HCT116 (cell line): Measurements from ENCODE around the gene TMEM131.

Experiments used
- CEBPB ChIP-seq: IDR thresholded peaks from 2 replicates; pipeline ENCODE4 v1.6.1; 2012; ENCODE audit warnings: low read depth
- CTCF ChIP-seq, 3 experiments: fragments of 200-600 bp in 1 of 3; sonication (generic) in 1 of 3; IDR thresholded peaks in 2 of 3; conservative IDR thresholded peaks in 1 of 3; 2 replicates each; pipeline ENCODE4 v1.5.1; 2012 to 2017; ENCODE audit warnings: low read depth in 2 of 3, low read length in 2 of 3, antibody characterized with exemption in 1 of 3, borderline replicate concordance in 1 of 3, control low read depth in 1 of 3, mild to moderate bottlenecking in 1 of 3, mixed read lengths in 1 of 3, mixed run types in 1 of 3, moderate library complexity in 1 of 3; ENCODE audit not compliant: insufficient read depth in 1 of 3
- EZH2 ChIP-seq: fragments of 200-600 bp; sonication (generic); IDR thresholded peaks from 2 replicates; pipeline ENCODE4 v1.6.1; 2017; ENCODE audit warnings: antibody characterized with exemption, mixed run types
- POLR2AphosphoS5 ChIP-seq: IDR thresholded peaks from 2 replicates; pipeline ENCODE4 v1.6.1; 2011; ENCODE audit warnings: mild to moderate bottlenecking, low read depth, low read length, moderate library complexity
- REST ChIP-seq: IDR thresholded peaks from 2 replicates; pipeline ENCODE4 v1.6.1; 2012; ENCODE audit warnings: low read depth
- TCF7L2 ChIP-seq: IDR thresholded peaks from 2 replicates; pipeline ENCODE4 v1.7.0; 2011; ENCODE audit warnings: borderline replicate concordance, inconsistent platforms; ENCODE audit not compliant: insufficient read depth, insufficient read length; ENCODE audit errors: extremely low read depth
- YY1 ChIP-seq: IDR thresholded peaks from 2 replicates; pipeline ENCODE4 v1.6.1; 2011; ENCODE audit warnings: low read length, low read depth, moderate library complexity, mild to moderate bottlenecking; ENCODE audit not compliant: insufficient replicate concordance; ENCODE audit errors: extremely low read depth

DNA sequence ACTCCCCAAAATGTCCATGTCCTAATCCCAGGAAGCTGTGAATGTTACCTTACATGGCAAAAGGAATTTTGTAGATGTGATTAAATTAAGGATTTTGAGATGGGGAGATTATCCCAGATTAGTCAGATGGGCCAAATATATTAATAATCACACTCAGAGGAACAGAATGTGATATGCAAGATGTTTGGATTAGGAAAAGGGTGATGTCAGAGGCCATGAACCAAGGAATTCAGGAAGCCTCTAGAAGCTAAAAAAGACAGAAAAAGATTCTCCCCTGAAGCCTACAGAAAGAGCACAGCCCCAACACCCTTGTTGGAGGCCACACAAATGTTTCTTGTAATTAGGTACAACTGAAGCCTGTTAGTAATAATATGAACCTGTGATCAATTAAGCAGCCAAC is 13.1 kb downstream of the TMEM131 start:
- TF ChIP-seq YY1 (no peak), TCF7L2 (no peak), CTCF (IDR thresholded peaks at IDR 0.05 in 2 of 3, conservative IDR thresholded peaks at IDR 0.05 in 1 of 3; ENCODE audit: borderline replicate concordance in 1 of 3, insufficient read depth in 1 of 3, low read depth in 2 of 3, low read length in 2 of 3) (no peak), EZH2 (no peak), REST (no peak), POLR2AphosphoS5 (no peak), CEBPB (no peak)
